DND-41 (cell line): ENCODE data around the gene CCDC13.

Source experiments
- ATAC-seq: fragments of 200-7000 bp; cut with Tn5 transposase; 3 replicates; pipeline ENCODE4 v1.9.1; 2021; ENCODE audit warnings: low read depth; ENCODE audit not compliant: insufficient read depth
- DNase-seq: peaks from one replicate; pipeline ENCODE4 v3.0.0-alpha.2; 2020
- H2AFZ ChIP-seq: 2 replicates; pipeline ENCODE4 v1.6.0; 2012; ENCODE audit warnings: low read depth, low read length
- H3K27ac ChIP-seq: 2 replicates; pipeline ENCODE4 v1.5.1; 2012; ENCODE audit warnings: low read length, inconsistent platforms
- H3K27me3 ChIP-seq: fragments of 200-600 bp; sonication (generic); 2 replicates; pipeline ENCODE4 v1.6.0; 2012; ENCODE audit warnings: low read length, mild to moderate bottlenecking, inconsistent platforms; ENCODE audit not compliant: insufficient read depth, poor library complexity
- H3K36me3 ChIP-seq: 2 replicates; pipeline ENCODE4 v1.5.1; 2012; ENCODE audit warnings: low read length, inconsistent platforms; ENCODE audit not compliant: insufficient read depth
- H3K4me1 ChIP-seq: 2 replicates; pipeline ENCODE4 v1.5.1; 2012; ENCODE audit warnings: mild to moderate bottlenecking, low read length; ENCODE audit not compliant: insufficient read depth
- H3K4me2 ChIP-seq: 2 replicates; pipeline ENCODE4 v1.6.0; 2012; ENCODE audit warnings: mild to moderate bottlenecking, moderate library complexity, low read length, inconsistent platforms; ENCODE audit not compliant: insufficient read depth
- H3K4me3 ChIP-seq, 2 experiments: fragments of 200-600 bp in 1 of 2; shearing (Covaris generic) in 1 of 2; 2 replicates each; pipeline ENCODE4 v1.5.1; 2012 to 2016; ENCODE audit warnings: inconsistent platforms in 2 of 2, low read length in 2 of 2, mild to moderate bottlenecking in 2 of 2, low read depth in 1 of 2, moderate library complexity in 1 of 2
- H3K79me2 ChIP-seq: 2 replicates; pipeline ENCODE4 v1.6.0; 2012; ENCODE audit warnings: low read length, inconsistent platforms; ENCODE audit not compliant: insufficient read depth
- H3K9ac ChIP-seq: 2 replicates; pipeline ENCODE4 v1.6.0; 2012; ENCODE audit warnings: low read depth, mild to moderate bottlenecking, inconsistent platforms, low read length, moderate library complexity
- H3K9me3 ChIP-seq: 2 replicates; pipeline ENCODE4 v1.5.1; 2012; ENCODE audit warnings: low read length, moderate library complexity, mild to moderate bottlenecking, inconsistent platforms; ENCODE audit not compliant: insufficient read depth, severe bottlenecking
- H4K20me1 ChIP-seq: 2 replicates; pipeline ENCODE4 v1.6.0; 2012; ENCODE audit warnings: low read length; ENCODE audit not compliant: insufficient read depth
- CTCF ChIP-seq: IDR thresholded peaks from 2 replicates; pipeline ENCODE4 v1.5.1; 2012; ENCODE audit warnings: borderline replicate concordance, low read length, moderate library complexity, mild to moderate bottlenecking; ENCODE audit not compliant: poor library complexity, severe bottlenecking; ENCODE audit errors: extremely low read depth
- EZH2 ChIP-seq: IDR thresholded peaks from 3 replicates; pipeline ENCODE4 v1.6.1; 2012; ENCODE audit warnings: borderline replicate concordance, low read depth, mild to moderate bottlenecking, moderate library complexity, low read length, inconsistent platforms; ENCODE audit not compliant: severe bottlenecking

CCDC13 gene

GRCh38 chr3:42796332-42796885 lies 23.4 kb upstream of the CCDC13 start:
- Histone ChIP-seq H3K27me3 (no peaks in the 10 kb centered on the region), H3K9me3 (no peaks in the 10 kb centered on the region), H3K4me2 (no peak overlapping the region), H3K4me1 (peaks cover 13% of the 10 kb centered on the region; the same call in 1 of the 2 replicates), H3K36me3 (peaks cover 13% of the 10 kb centered on the region), H4K20me1 (peaks cover 10% of the 10 kb centered on the region; the same call in 1 of the 2 replicates), H3K4me3 (no peak overlapping the region), H3K79me2 (peaks cover 55% of the 10 kb centered on the region), H3K9ac (no peak overlapping the region), H3K27ac (no peak overlapping the region), H2AFZ (no peak overlapping the region)
- TF ChIP-seq CTCF (no peak), EZH2 (no peak)
- DNase-seq (no peak), ATAC-seq (no peak)

DNA sequence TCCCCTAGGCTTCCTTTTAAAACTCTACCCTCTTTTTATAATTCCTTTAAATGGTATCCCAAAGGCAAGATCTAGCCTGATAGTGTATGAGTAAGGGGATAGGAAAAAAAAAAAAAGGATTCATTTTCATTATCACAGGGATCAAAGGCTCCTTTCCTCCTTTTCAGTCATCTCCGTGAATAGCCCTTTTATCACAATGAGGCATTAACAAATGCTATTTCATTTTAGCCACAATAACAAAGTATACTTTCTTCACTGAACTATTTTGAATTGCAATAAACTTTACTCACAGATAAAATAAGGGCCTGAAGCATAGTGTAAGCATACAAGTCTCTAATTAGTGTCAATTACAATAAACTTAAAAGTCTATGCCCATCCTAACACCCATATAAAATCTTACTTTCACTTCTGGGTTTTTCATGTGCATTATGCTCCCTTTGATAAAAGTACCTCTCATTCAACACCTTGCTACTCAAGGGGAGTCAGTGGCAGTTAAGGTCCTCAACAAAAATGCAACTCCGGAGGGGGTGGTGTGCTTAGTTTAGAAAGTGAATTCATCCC lies 22.6 kb upstream of the CCDC13 start:
- H3K4me1 ChIP-seq, result peaks cover 6% of the 10 kb centered on the region; the same call in 1 of the 2 replicates
- peaks cover 54% of the 10 kb centered on the region for H3K79me2 ChIP-seq
- H3K36me3 ChIP-seq, result peaks cover 20% of the 10 kb centered on the region
- no peak overlapping the region for H3K27ac ChIP-seq
- no peak overlapping the region for H3K4me2 ChIP-seq
- H3K9me3 ChIP-seq, result no peaks in the 10 kb centered on the region
- H3K27me3 ChIP-seq, result no peaks in the 10 kb centered on the region
- peaks cover 5% of the 10 kb centered on the region; the same call in 1 of the 2 replicates for H4K20me1 ChIP-seq
- no peak for TF ChIP-seq CTCF
- no peak for TF ChIP-seq EZH2
- ATAC-seq, result no peak
- DNase-seq, result no peak
- H3K9ac ChIP-seq, result no peak overlapping the region
- no peak overlapping the region for H2AFZ ChIP-seq
- H3K4me3 ChIP-seq, result no peak overlapping the region

GRCh38 chr3:42790714-42791229 lies 17.7 kb upstream of the CCDC13 start:
- Histone ChIP-seq H3K4me1 (no peaks in the 10 kb centered on the region), H2AFZ (no peak overlapping the region), H3K4me3 (no peak overlapping the region), H3K27ac (no peak overlapping the region), H3K9me3 (no peaks in the 10 kb centered on the region), H3K79me2 (peaks cover 43% of the 10 kb centered on the region), H3K4me2 (no peak overlapping the region), H3K36me3 (peaks cover 36% of the 10 kb centered on the region), H3K27me3 (no peaks in the 10 kb centered on the region), H3K9ac (no peak overlapping the region), H4K20me1 (no peaks in the 10 kb centered on the region; the same call in 1 of the 2 replicates)
- no peak for DNase-seq
- ATAC-seq, result no peak
- TF ChIP-seq EZH2 (no peak), CTCF (no peak)
